ENCODE results near the gene MYLK.
"Not testable (repeated sequence)": the region's sequence is repeated elsewhere in the genome, so short reads cannot be mapped to it uniquely, and the experiment has no call there.

The MYLK gene

GRCh38 chr3:123719061-123719756 lies 164.9 kb downstream of the MYLK start:
- peak; percentile 43 for DNase-seq

GRCh38 chr3:123718108-123718507 lies 166.0 kb downstream of the MYLK start:
- DNase-seq: no peak

GRCh38 chr3:123717451-123717850 lies 166.7 kb downstream of the MYLK start:
- not testable (repeated sequence) for DNase-seq

GRCh38 chr3:123716411-123716810 lies 167.7 kb downstream of the MYLK start:
- no peak for DNase-seq

- DNase-seq: no peak
Measured at GRCh38 chr3:123713211-123713610, 170.9 kb downstream of the MYLK start.

- no peak for DNase-seq
Measured at GRCh38 chr3:123712077-123712860, 171.9 kb downstream of the MYLK start.

GRCh38 chr3:123711356-123711755 lies 172.8 kb downstream of the MYLK start:
- DNase-seq: no peak

- DNase-seq: no peak
Measured at GRCh38 chr3:123708531-123708930, 175.6 kb downstream of the MYLK start.

- DNase-seq: not testable (repeated sequence)
Measured at GRCh38 chr3:123707641-123708040, 176.5 kb downstream of the MYLK start.

GRCh38 chr3:123706871-123707270 lies 177.3 kb downstream of the MYLK start:
- no peak for DNase-seq

GRCh38 chr3:123705488-123706285 lies 178.4 kb downstream of the MYLK start:
- DNase-seq: no peak

- not testable (repeated sequence) for DNase-seq
Measured at GRCh38 chr3:123703663-123704062, 180.5 kb downstream of the MYLK start.

- DNase-seq: no peak
Measured at GRCh38 chr3:123702720-123703119, 181.4 kb downstream of the MYLK start.

GRCh38 chr3:123702057-123702456 lies 182.1 kb downstream of the MYLK start:
- peak; percentile 20 for DNase-seq

GRCh38 chr3:123700791-123701722 lies 183.1 kb downstream of the MYLK start:
- no peak for DNase-seq

GRCh38 chr3:123698813-123699212 lies 185.3 kb downstream of the MYLK start:
- no peak for DNase-seq

GRCh38 chr3:123696808-123697207 lies 187.3 kb downstream of the MYLK start:
- DNase-seq: no peak

- no peak for DNase-seq
Measured at GRCh38 chr3:123695731-123696640, 188.1 kb downstream of the MYLK start.

- DNase-seq: no peak
Measured at GRCh38 chr3:123695152-123695551, 189.0 kb downstream of the MYLK start.

GRCh38 chr3:123694366-123695087 lies 189.6 kb downstream of the MYLK start:
- DNase-seq: no peak

Measured in CD4-positive, alpha-beta T cell treated with Interleukin-17A for 4 hours (primary cell).